HL-60/S4 (cell line): Measurements from ENCODE around the gene SLC7A8.
"Not testable (repeated sequence)": the region's sequence is repeated elsewhere in the genome, so short reads cannot be mapped to it uniquely, and the experiment has no call there.

Source experiments
- in situ Hi-C: fragments of 300-500 bp; cut with MboI; formaldehyde crosslinking; loops from 2 replicates; pipeline ENCODE4 v1.14.3; 2022; ENCODE audit warnings: low sequenced_read_pairs

The SLC7A8 gene

DNA sequence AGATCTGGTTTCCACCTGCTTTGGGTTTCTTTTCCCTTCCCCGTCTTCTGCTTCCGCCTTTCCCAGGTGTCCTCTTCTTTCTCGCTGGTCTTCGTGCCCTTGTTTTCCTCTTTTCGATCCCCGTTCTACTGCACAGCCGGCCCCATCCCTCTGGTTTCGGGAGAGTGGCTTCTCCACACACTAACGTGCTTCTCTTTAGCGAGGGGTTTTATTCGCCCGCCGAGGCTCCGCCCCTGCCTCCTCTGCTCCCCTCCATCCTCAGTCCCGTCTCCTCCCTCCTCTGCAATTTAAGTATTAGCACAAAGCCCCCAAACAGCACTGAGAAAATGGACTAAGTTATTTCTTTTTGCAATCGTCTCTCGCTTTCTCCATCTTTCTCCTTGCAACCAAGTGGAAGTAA lies at the start of gene SLC7A8:
Gene SLC7A8 (minus strand): TSS at position 182 of the 400 bp plus-strand sequence. CDS start 746 bp downstream, outside the sequence.
- in situ Hi-C loops, result no loop called here

DNA sequence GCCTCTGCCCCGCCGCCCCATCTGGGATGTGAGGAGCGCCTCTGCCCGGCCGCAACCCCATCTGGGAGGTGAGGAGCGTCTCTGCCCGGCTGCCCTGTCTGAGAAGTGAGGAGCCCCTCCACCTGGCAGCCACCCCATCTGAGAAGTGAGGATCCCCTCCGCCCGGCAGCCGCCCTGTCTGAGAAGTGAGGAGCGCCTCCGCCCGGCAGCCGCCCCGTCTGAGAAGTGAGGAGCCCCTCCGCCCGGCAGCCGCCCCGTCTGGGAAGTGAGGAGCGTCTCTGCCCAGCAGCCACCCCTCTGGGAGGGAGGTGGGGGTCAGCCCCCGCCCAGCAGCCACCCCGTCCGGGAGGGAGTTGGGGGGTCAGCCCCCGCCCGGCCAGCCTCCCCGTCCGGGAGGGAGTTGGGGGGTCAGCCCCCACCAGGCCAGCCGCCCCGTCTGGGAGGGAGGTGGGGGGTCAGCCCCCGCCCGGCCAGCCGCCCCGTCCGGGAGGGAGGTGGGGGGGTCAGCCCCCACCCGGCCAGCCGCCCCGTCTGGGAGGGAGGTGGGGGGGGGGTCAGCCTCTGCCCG lies 48.9 kb upstream of the SLC7A8 start:
- in situ Hi-C loops, result not testable (repeated sequence)

DNA sequence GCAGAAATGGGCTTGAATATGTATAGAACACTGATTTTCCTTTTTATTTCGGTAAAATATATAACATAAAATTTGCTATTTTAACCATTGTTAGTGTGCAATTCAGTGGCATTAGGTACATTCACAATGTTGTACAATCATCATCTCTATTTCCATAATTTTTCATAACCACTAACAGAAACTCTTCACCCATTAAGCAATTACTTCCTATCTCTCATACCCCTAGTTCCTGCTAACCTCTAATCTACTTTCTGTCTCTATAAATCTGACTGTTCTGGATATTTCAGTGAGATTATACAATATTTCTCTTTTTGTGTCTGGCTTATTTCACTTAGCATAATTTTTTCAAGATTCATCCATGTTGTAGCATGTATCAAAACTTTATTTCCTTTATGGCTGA lies 45.4 kb upstream of the SLC7A8 start:
- in situ Hi-C loops, result no loop called here

- in situ Hi-C loops, result no loop called here
These were observed 44.1 kb upstream of the SLC7A8 start for GRCh38 chr14:23227566-23227965.

- in situ Hi-C loops, result not testable (repeated sequence)
These were observed 41.5 kb upstream of the SLC7A8 start for GRCh38 chr14:23224958-23225357.

- in situ Hi-C loops, result no loop called here
These were observed 35.6 kb upstream of the SLC7A8 start for GRCh38 chr14:23219075-23219474.

- in situ Hi-C loops, result no loop called here
These were observed 33.9 kb upstream of the SLC7A8 start for GRCh38 chr14:23217032-23218020.

- in situ Hi-C loops, result no loop called here
These were observed 32.0 kb upstream of the SLC7A8 start for GRCh38 chr14:23215421-23215820.

- in situ Hi-C loops, result no loop called here
These were observed 26.4 kb upstream of the SLC7A8 start for GRCh38 chr14:23209651-23210423.

DNA sequence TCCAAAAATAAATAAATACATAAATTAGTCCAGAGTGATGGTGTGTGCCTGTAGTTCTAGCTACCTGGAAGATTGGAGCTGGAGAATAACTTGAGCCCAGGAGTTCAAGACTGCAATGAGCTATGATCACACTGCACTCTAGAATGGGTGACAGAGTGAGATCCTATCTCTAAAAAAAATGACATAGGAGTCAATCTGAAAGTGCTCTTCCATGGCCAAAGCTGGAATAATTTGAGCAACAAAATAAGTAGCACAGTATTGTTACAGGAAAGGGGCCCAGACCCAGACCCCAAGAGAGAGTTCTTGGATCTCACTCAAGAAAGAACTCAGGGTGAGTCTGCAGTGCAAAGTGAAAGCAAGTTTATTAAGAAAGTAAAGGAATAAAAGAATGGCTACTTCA lies 24.9 kb upstream of the SLC7A8 start:
- in situ Hi-C loops, result no loop called here

DNA sequence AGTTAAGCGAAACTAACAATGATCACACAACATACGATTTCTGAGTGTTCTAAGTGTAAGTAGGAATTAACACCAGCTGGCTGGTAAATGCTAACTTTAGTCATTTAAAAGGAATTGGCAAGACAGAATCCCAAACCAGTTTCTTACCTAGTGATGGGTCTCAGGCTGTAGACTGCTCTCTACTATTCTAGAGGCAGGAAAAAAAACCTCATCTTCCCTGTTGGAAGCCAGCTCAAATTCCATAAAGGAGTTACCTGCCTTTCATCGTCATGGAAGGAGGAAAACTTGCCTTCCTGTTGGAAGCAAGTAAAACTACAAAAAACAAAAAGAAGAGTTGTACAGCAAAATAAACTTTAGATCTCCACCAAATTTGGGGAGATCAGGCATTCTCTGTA lies 23.7 kb upstream of the SLC7A8 start:
- in situ Hi-C loops, result no loop called here

DNA sequence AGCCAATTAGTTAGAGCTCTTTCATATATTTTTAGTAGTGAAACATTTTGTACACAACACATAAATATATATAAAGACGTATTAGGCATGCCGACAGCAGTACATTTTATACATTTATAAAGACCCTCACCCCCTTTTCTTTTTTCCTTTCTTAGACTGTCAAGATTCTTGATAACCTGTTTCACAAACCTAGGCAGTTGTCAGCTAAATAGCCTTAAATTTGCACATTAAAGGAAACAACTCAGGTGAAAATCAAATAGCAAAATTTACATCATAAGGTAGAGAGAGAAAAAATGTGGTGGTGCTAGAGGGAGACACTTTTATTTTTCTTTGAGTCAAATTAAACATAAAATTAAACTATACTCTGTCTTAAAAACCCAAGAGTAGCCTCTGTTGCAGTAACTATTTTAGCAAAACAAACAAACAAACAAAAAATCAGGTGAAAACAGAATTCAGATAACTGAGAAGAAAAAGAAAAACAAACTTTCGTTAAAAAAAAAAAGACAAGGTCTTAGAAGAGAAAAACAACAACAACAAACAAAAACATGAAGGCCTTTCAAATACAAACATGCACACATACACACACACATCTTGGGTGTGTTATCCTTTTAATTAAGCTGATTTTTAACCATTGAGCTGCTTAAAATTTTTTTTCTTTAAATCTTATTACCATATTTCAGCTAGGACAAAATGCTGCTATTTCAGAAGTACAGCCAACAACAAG lies 23.1 kb upstream of the SLC7A8 start:
- in situ Hi-C loops, result no loop called here

- in situ Hi-C loops, result no loop called here
These were observed 18.5 kb upstream of the SLC7A8 start for GRCh38 chr14:23202001-23202400.

DNA sequence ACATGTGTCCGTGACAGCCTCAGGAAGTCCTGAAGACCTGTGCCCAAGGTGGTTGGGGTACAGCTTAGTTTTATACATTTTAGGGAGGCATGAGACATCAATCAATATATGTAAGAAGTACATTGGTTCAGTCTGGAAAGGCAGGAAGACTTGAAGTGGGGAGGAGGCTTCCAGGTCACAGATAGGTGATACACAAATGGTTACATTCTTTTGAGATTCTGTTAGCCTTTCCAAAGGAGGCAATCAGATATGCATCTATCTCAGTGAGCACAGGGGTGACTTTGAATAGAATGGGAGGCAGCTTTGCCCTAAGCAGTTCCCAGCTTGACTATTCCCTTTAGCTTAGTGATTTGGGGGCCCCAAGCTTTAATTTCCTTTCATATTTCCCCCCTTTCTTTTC lies 15.7 kb upstream of the SLC7A8 start:
- in situ Hi-C loops, result not testable (repeated sequence)

DNA sequence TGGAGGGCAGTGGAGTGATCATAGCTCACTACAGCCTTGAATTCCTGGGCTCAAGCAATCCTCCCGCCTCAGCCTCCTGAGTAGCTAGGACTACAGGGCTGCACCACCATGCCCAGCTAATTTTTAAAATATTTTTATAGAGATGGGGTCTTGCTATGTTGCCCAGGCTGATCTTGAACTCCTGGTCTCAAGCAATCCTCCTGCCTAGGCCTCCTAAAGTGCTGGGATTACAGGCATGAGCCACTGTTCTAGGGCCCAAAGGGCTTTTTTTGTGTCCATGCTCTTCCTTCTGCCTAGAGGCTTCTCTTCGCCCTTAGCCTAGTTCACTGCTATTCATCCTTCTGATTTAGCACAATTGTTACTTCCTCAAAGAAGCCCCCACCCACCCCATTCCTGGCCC lies 13.0 kb upstream of the SLC7A8 start:
- in situ Hi-C loops, result not testable (repeated sequence)

DNA sequence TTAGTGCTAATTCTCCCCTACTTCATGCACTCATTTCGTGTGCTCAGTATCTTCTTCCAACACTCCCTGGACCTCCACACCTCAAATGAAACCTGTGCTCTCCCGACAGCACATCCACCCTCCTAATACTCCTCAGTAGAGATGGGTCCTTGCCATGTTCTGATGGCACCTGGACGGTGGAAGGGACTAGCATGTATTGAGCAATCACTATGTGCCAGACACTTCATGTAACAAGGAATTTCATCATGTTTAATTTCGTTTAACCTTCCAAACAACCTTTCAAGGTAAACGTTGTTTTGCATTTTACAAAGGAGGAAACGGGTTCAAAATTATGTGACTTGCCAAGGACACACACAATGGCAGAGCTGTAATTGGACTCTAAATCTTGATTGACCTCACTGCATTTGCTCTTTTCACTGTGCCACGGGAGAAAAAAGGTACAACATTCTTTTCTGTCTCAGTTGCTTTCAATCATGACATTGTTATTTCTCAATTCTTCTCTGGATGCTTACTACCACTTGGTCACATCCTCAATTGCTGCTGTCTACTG lies 12.2 kb upstream of the SLC7A8 start:
- in situ Hi-C loops, result no loop called here

GRCh38 chr14:23193432-23193831 lies 10.0 kb upstream of the SLC7A8 start:
- in situ Hi-C loops, result no loop called here

GRCh38 chr14:23187925-23188324 lies 4.5 kb upstream of the SLC7A8 start:
- in situ Hi-C loops, result loop anchor here (5.0 kb wide), 1 partner anchor 66 kb away; no protein-coding TSS in a partner anchor

GRCh38 chr14:23186913-23187654 lies 3.6 kb upstream of the SLC7A8 start:
- in situ Hi-C loops, result loop anchor here (5.0 kb wide), 1 partner anchor 65 kb away; no protein-coding TSS in a partner anchor

DNA sequence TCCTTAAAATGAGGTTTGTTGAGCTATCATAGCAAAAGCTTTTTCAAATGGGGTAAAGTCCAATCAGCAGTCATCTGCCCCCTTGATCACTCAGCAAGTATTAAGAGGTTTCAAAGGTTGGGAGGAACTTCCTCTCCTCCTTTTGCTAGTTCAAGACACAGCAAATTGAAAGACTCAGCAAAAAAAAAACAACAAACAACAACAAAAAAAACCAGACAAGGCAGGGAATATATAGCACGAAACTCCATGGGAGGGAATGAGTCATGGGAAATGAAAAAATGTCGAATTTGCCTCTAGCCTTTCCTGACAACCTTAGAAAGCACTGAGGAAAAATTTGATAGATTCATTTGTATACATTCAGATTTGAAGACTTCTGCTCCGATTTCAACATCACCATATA lies 1.6 kb upstream of the SLC7A8 start:
- in situ Hi-C loops, result loop anchor here (5.0 kb wide), 1 partner anchor 63 kb away; no protein-coding TSS in a partner anchor
